GM19035 (cell line): ENCODE measurements around the gene ALCAM.

Experiments
- ATAC-seq: cut with Tn5 transposase; IDR thresholded peaks from one replicate; pipeline ENCODE4 v1.9.1; 2021; ENCODE audit not compliant: unreplicated experiment

Gene ALCAM

GRCh38 chr3:105355408-105356061, 11.2 kb upstream of the ALCAM start:
- no peak for ATAC-seq

DNA sequence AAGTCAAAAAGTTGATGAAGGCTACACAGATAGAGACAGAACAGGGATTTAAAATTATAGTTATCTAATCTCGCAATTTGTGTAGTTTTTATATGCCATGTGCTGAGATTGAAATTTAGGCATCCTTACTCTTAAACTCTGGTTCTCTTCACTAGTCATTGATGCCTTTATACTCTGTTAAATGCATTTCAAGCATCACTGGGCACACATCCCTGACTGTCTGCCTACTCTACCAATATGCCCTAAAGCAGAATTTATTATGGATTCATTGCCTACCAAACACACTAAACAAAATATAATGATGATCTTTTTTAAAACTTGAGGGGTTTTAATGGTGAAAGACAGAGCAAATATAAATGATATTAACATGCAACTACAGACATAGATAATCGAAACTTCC, 10.3 kb upstream of the ALCAM start:
- no peak for ATAC-seq

- no peak for ATAC-seq
Observed at GRCh38 chr3:105356988-105357387, 9.7 kb upstream of the ALCAM start.

- ATAC-seq = no peak
Observed at GRCh38 chr3:105359098-105359762, 7.5 kb upstream of the ALCAM start.

DNA sequence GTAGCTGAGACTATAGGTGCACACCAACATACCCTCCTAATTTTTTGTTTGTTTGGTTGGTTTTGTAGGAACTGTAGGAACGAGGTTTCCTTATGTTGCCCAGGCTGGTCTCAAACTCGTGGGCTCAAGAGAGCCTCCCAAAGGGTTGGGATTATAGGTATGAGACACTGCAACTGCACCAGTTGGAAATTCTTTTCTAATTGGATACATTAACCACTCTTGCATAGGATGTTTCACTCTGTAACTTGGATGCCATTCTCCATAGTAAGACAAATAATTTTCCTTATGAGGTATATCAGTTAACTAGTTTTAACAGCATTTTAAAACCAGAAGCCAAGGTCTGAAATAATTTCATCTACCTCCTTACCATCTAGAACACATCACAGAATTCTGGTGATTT, 6.7 kb upstream of the ALCAM start:
- ATAC-seq = no peak

GRCh38 chr3:105362021-105362665, 4.6 kb upstream of the ALCAM start:
- ATAC-seq = no peak

DNA sequence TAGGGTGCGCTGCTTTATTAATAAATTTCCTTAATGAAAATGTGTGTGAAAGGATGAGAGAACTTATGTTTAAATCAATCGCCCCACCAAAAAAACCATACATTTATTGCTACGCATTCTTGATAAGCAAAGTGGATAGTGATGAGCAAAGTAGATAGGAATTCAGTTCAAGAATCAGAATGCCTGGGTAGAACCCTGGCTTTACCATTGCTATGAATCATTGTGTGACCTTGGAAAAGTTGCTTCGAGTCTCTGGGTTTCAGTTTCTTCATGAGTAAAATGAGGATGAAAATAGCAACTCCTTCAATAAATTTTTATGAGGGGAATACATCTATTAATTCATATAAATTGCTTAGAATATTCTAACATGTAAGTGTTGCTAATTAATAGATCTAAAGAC, 2.6 kb upstream of the ALCAM start:
- ATAC-seq = no peak

GRCh38 chr3:105365081-105365390, 1.7 kb upstream of the ALCAM start:
- no peak for ATAC-seq

GRCh38 chr3:105365391-105366325, 1.1 kb upstream of the ALCAM start:
- ATAC-seq = no peak

GRCh38 chr3:105367063-105367405, 325 bp downstream of the ALCAM start:
- no peak for ATAC-seq

DNA sequence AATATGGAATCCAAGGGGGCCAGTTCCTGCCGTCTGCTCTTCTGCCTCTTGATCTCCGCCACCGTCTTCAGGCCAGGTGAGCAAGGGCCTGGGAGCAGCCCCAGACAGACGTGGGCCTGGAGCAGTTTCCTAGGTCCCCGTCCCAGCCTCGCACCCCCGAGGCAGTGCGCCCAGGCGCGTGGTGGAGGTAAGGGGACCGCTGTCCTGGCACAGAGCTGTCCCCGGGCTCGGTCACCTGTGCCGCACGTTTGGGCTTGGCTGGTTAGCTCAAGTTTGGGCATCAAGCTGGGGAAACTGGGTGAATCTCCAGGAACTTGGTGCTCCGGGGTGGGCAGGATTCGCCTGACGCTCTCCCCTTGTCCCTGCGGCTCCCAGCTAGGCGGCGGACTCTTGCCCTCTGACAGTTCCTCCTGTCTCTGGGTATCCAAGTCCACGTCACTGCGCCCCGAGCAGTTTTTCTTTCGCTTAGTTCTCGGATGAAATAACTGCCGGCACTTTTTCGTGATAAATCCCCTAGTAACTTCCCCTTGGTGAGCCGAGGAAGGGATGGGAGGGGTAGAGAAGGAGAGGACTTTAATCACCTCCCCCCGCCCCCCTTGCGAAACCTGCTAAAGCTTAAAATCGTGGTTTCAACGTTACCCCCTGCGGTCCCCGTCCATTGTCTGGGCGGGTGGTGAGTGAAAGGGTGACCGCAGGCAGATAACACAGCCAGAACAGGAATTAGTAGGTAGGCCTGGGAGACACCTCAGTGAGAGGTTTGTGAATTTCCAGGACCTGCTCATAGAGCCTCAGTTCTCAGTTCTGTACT, 901 bp downstream of the ALCAM start:
- peak; percentile 29 for ATAC-seq

GRCh38 chr3:105368566-105369499, 2.1 kb downstream of the ALCAM start:
- peak; percentile 30 for ATAC-seq

- ATAC-seq = peak; percentile 20
Observed at GRCh38 chr3:105369500-105370371, 3.0 kb downstream of the ALCAM start.

GRCh38 chr3:105373383-105373782, 6.7 kb downstream of the ALCAM start:
- ATAC-seq = no peak

DNA sequence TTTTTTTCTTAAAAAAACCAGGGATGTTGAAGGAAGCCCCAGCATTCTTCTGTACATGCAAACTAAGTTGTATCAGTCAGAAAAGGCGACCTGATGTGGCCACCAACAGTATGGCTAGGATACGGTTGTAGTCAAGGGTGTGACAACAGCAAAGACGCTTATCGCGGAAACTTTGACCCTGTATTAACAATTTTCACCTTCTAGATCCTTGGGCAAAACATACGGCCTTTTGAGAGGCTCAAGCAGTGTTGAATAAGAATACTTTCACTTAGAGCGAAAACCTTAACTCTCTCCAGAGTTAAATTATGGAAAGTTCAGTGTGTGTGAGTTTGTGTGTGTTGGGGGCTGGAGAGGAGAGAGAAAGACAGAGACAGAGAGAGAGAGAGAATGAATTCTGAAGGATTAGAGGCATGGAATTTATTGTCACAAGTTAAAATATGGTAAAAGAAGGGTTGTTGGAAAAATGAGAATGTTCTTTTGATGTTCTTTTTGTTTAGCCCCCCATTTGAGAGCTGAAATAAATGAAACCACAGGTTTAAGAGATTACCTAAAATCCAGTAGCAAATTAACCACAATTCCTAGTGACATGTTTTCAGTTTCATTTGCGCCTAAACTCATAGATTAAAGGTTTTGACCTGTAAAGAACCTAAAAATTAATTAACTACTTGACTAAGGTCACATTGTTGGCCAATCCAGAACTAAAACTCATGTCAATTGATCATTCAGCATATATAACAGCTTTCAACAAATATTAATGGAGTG, 9.2 kb downstream of the ALCAM start:
- no peak for ATAC-seq

DNA sequence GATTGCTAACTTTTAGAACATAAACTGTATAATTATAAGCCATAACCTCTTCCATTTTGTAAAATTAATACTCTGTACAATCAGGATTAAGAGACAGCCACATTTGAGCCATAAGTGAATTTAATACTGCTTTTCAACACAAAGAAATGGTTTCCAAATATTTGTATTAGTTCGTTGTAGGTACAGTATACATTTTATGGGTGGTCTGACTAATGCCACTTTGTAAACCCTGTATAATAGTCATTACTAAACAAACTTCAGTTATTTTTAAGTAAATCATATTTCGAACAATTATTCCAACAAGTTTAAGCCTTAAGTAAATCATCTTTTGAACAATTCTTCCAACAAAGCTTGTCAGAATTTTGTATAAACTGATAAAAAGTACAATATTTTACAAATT, 11.0 kb downstream of the ALCAM start:
- no peak for ATAC-seq

DNA sequence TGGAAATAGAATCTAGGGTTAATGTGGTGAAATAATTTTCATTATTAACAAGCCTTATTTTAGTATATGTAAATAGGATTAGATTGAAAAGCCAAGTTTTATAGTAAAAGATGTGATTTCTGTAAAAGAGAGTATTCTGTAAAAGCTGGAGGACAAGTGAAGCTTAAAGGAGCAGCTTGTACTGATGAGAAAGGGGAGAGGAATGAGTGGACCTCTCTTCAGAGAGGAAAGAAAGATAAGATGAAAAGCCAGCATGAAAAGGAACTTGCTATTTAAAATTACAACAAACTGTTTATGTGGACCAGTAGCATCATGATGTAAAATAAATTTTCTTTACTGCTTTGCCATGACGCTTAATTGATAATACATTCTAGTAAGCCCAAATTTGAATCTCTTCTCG, 18.5 kb downstream of the ALCAM start:
- no peak for ATAC-seq
